ENCODE data around the gene TMEM170B.

TMEM170B gene

DNA sequence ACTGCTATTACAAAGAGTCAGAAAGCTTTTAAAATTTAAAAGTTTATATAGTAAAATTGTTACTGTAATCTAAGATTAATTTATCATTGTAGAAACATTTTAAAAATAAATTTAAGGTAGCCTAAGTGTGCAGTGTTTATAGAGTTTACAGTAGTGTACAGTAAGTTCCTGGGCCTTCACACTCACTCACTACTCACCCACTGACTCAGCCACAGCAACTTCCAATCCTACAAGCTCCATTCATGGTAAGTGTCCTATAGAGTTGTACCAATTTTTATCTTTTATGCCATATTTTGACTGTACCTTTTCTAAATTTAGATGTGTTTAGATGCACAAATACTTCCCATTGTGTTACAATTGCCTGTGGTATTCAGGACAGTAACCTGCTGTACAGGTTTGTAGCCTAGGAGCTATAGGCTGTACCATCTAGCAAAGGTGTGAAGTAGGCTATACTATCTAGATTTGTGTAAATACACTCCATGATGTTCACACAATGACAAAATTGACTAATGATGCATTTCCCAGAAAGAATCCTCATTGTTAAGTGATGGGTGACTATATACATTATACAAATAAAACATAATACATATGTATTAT, 10.2 kb upstream of the TMEM170B start:
- no peak overlapping the region for H3K4me3 ChIP-seq (replicated peaks in 1 of 2; ENCODE audit: low read depth in 2 of 2, low read length in 2 of 2)
- DNase-seq (ENCODE audit: low read depth in 2 of 2), result peak in 1 of 2 donors; percentile 15
- TF ChIP-seq CTCF (IDR thresholded peaks at IDR 0.05; ENCODE audit: low read depth, low read length), result no peak

DNA sequence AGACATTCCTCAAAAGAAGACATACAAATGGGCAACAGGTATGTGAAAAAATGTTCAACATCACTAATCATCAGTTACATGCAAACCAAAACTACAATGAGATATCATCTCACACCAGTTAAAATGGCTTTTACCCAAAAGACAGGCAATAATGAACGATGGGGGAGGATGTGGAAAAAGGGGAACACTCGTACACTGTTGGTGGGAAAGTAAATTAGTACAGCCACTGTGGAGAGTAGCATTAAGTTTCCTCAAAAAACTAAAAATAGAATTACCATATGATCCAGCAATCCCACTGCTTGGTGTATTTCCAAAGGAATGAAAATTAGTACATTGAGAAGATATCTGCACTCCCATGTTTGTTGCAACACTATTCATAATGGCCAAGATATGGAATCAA, 8.6 kb upstream of the TMEM170B start:
- no peak for DNase-seq (ENCODE audit: low read depth in 2 of 2)
- H3K4me3 ChIP-seq (replicated peaks in 1 of 2; ENCODE audit: low read depth in 2 of 2, low read length in 2 of 2), result no peak overlapping the region
- no peak for TF ChIP-seq CTCF (IDR thresholded peaks at IDR 0.05; ENCODE audit: low read depth, low read length)

DNA sequence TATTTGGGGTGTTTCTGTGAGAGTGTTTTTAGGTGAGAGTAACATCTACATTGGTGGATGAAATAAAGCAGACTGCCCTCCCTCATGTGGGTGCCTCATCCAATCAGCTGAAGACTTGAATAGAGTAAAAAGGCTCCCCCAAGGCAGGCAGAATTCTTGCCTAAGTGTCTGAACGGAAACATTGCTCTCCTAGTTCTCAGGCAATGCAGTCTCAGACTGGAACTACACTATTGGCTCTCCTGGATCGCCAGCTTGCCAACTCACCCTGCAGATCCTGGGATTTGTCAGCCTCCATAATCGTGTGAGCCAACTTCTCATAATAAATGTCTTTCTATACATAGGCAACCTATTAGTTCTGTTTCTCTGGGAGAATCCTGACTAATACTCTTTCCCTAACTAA, 5.5 kb upstream of the TMEM170B start:
- TF ChIP-seq CTCF (IDR thresholded peaks at IDR 0.05; ENCODE audit: low read depth, low read length), result no peak
- no peak overlapping the region for H3K4me3 ChIP-seq (replicated peaks in 1 of 2; ENCODE audit: low read depth in 2 of 2, low read length in 2 of 2)
- DNase-seq (ENCODE audit: low read depth in 2 of 2), result peak in 1 of 2 donors; percentile 3

DNA sequence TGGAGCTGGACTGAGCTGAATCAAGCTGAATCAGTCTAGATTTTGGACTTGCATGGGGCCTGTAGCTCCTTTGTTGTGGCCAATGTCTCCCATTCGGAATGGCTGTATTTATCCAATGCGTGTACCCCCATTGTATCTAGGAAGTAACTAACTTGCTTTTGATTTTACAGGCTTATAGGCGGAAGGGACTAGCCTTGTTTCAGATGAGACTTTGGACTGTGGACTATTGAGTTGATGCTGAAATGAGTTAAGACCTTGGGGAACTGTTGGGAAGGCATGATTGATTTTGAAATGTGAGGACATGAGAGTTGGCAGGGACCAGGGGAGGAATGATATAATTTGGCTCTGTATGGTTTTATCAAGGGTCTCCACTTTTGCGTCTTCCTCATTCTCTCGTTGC, 3.0 kb upstream of the TMEM170B start:
- DNase-seq (ENCODE audit: low read depth in 2 of 2), result no peak
- TF ChIP-seq CTCF (IDR thresholded peaks at IDR 0.05; ENCODE audit: low read depth, low read length), result no peak

GRCh38 chr6:11535801-11536230, 1.7 kb upstream of the TMEM170B start:
- DNase-seq (ENCODE audit: low read depth in 2 of 2), result peak; percentile 46 to 76
- TF ChIP-seq CTCF (IDR thresholded peaks at IDR 0.05; ENCODE audit: low read depth, low read length), result no peak

More for the DNA sequence above, 3.0 kb upstream of the TMEM170B start:
- H3K4me3 ChIP-seq (replicated peaks in 1 of 2; ENCODE audit: low read depth in 2 of 2, low read length in 2 of 2), result no peak overlapping the region

DNA sequence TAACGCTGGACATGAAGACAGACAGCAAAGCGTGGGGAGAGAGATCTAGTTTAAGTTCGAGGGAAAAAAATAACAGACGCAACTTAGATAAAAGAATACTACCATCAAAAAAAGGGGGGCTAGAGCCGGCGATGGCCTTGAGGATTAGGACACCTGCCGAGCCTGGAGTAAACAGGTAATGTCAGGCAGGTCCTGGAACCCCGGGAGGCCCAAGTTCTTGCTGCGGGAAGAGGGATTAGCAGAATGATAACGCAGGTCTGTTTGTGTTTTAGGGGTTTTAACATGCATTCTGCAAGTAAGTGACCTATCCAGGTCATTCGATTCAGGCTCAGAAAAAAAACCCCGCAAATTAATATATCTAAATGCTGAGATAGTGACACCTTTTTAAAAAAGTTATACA, 754 bp upstream of the TMEM170B start:
- H3K4me3 ChIP-seq (replicated peaks in 1 of 2; ENCODE audit: low read depth in 2 of 2, low read length in 2 of 2), result peak overlapping the region; percentile 35 to 61
- TF ChIP-seq CTCF (IDR thresholded peaks at IDR 0.05; ENCODE audit: low read depth, low read length), result no peak
- DNase-seq (ENCODE audit: low read depth in 2 of 2), result no peak

More at GRCh38 chr6:11535801-11536230, 1.7 kb upstream of the TMEM170B start:
- H3K4me3 ChIP-seq (replicated peaks in 1 of 2; ENCODE audit: low read depth in 2 of 2, low read length in 2 of 2), result no peak overlapping the region
